Smooth muscle cell of the pulmonary artery (primary cell): ENCODE data around the gene RNU1-1. TPM values are rescaled to one million over a fixed set of nuclear protein-coding genes. Genes with fewer than 3 reads are reported as not detected.

Source experiments
- total RNA-seq: library from RNA; depleted of rRNA; stranded (reverse); fragments of >200 nt; gene quantifications from 2 replicates; pipeline ENCODE4 v1.2.3, GENCODE V29; 2014

The RNU1-1 gene
- total RNA-seq, result under 0.01 TPM in 2 replicates

GRCh38 chr1:16514107-16515055, at the start of gene RNU1-1:
RNU1-1 (minus strand) TSS chr1:16514285.

Other genes starting within 250 kb of the RNU1-1 start
- gene FBXO42, start 161.8 kb downstream of the RNU1-1 start, total RNA-seq, result 17.8 and 18.1 TPM in 2 replicates
- 47.6 and 53.4 TPM in 2 replicates for gene SZRD1, start 147.0 kb downstream of the RNU1-1 start, total RNA-seq
- gene SPATA21, start 76.9 kb downstream of the RNU1-1 start, total RNA-seq, result not detected in 2 replicates
- gene NECAP2, start 73.6 kb downstream of the RNU1-1 start, total RNA-seq, result 78.7 and 87.7 TPM in 2 replicates
- 23.8 and 51.3 TPM in 2 replicates for gene NBPF1, start 99.3 kb upstream of the RNU1-1 start, total RNA-seq
- gene RNU1-3, start 152.7 kb upstream of the RNU1-1 start, total RNA-seq, result under 0.01 TPM in 2 replicates
- gene RNU1-4, start 226.2 kb upstream of the RNU1-1 start, total RNA-seq, result under 0.01 TPM in 2 replicates